Activated CD4-positive, alpha-beta memory T cell treated with anti-CD3 and anti-CD28 coated beads for 36 hours (primary cell): ENCODE measurements around the gene KCNQ1OT1. TPM values are rescaled to one million over a fixed set of nuclear protein-coding genes. Genes with fewer than 3 reads are reported as not detected.

Experiments
- CTCF ChIA-PET: fragments of 350-600 bp; sonication (Branson Sonifier 250); formaldehyde crosslinking; loops from one replicate; lab custom pipeline; 2021; ENCODE audit warnings: antibody characterized with exemption, inconsistent platforms; lab: Charles Lee
- POLR2A ChIA-PET: fragments of 350-600 bp; sonication (Branson Sonifier 250); formaldehyde crosslinking; loops from one replicate; lab custom pipeline; 2021; ENCODE audit warnings: antibody characterized with exemption; lab: Charles Lee
- DNase-seq: peaks from one replicate; pipeline ENCODE4 v3.0.0-alpha.2; 2020
- H3K27ac Mint-ChIP-seq: one replicate; pipeline ENCODE4 v1.8.0; 2021; ENCODE audit warnings: mixed read lengths
- H3K27me3 Mint-ChIP-seq: one replicate; pipeline ENCODE4 v1.8.0; 2021; ENCODE audit warnings: mixed read lengths
- H3K36me3 Mint-ChIP-seq: one replicate; pipeline ENCODE4 v1.8.0; 2021; ENCODE audit warnings: mixed read lengths
- H3K4me1 Mint-ChIP-seq: one replicate; pipeline ENCODE4 v1.8.0; 2021; ENCODE audit warnings: low read depth, mixed read lengths
- H3K4me3 Mint-ChIP-seq: one replicate; pipeline ENCODE4 v1.8.0; 2021; ENCODE audit warnings: mild to moderate bottlenecking, mixed read lengths
- H3K9me3 Mint-ChIP-seq: one replicate; pipeline ENCODE4 v1.8.0; 2021; ENCODE audit warnings: mixed read lengths
- intact Hi-C: fragments of 100-400 bp; cut with micrococcal nuclease; formaldehyde crosslinking; loops from one replicate; pipeline ENCODE4 v1.15.1; 2023
- total RNA-seq, 2 experiments: library from RNA; stranded (reverse); gene quantifications; one replicate each; pipeline ENCODE4 v1.2.3, GENCODE V29; 2021

Gene KCNQ1OT1
- total RNA-seq, 2 experiments from 2014 or later = 0.19 TPM

GRCh38 chr11:2713094-2713493 is 13.3 kb upstream of the KCNQ1OT1 start:
- POLR2A ChIA-PET = no interaction called here
- Mint-ChIP-seq H3K4me3 (no peak overlapping the region), H3K27me3 (no peaks in the 10 kb centered on the region), H3K9me3 (peaks cover 16% of the 10 kb centered on the region), H3K27ac (no peak overlapping the region), H3K4me1 (no peaks in the 10 kb centered on the region), H3K36me3 (peaks cover 5% of the 10 kb centered on the region)
- CTCF ChIA-PET = no interaction called here
- intact Hi-C loops = no loop called here
- DNase-seq = no peak

- Mint-ChIP-seq H3K9me3 (peaks cover 16% of the 10 kb centered on the region), H3K4me1 (no peaks in the 10 kb centered on the region), H3K27me3 (no peaks in the 10 kb centered on the region), H3K36me3 (peaks cover 5% of the 10 kb centered on the region), H3K27ac (no peak overlapping the region), H3K4me3 (no peak overlapping the region)
- POLR2A ChIA-PET = no interaction called here
- intact Hi-C loops = no loop called here
- DNase-seq = no peak
- CTCF ChIA-PET = no interaction called here
These were observed 11.4 kb upstream of the KCNQ1OT1 start for GRCh38 chr11:2711161-2711560.

- POLR2A ChIA-PET = no interaction called here
- H3K27me3 Mint-ChIP-seq = no peaks in the 10 kb centered on the region
These were observed 9.6 kb upstream of the KCNQ1OT1 start for GRCh38 chr11:2709429-2709828.

GRCh38 chr11:2708757-2709281 is 9.0 kb upstream of the KCNQ1OT1 start:
- CTCF ChIA-PET = no interaction called here
- Mint-ChIP-seq H3K4me1 (no peaks in the 10 kb centered on the region), H3K27me3 (no peaks in the 10 kb centered on the region), H3K27ac (no peak overlapping the region), H3K9me3 (peaks cover 20% of the 10 kb centered on the region), H3K4me3 (no peak overlapping the region), H3K36me3 (peaks cover 5% of the 10 kb centered on the region)
- intact Hi-C loops = no loop called here
- POLR2A ChIA-PET = no interaction called here
- DNase-seq = no peak

More at GRCh38 chr11:2709429-2709828, 9.6 kb upstream of the KCNQ1OT1 start:
- DNase-seq = no peak
- no peak overlapping the region for H3K4me3 Mint-ChIP-seq
- no peak overlapping the region for H3K27ac Mint-ChIP-seq
- intact Hi-C loops = no loop called here
- peaks cover 20% of the 10 kb centered on the region for H3K9me3 Mint-ChIP-seq
- no peaks in the 10 kb centered on the region for H3K4me1 Mint-ChIP-seq
- peaks cover 5% of the 10 kb centered on the region for H3K36me3 Mint-ChIP-seq
- CTCF ChIA-PET = no interaction called here

- Mint-ChIP-seq H3K9me3 (peaks cover 20% of the 10 kb centered on the region), H3K27ac (no peak overlapping the region), H3K4me1 (no peaks in the 10 kb centered on the region), H3K4me3 (no peak overlapping the region), H3K36me3 (peaks cover 5% of the 10 kb centered on the region), H3K27me3 (no peaks in the 10 kb centered on the region)
- no peak for DNase-seq
- intact Hi-C loops = no loop called here
- ChIA-PET CTCF (no interaction called here), POLR2A (no interaction called here)
These were observed 8.4 kb upstream of the KCNQ1OT1 start for GRCh38 chr11:2708151-2708581.

DNA sequence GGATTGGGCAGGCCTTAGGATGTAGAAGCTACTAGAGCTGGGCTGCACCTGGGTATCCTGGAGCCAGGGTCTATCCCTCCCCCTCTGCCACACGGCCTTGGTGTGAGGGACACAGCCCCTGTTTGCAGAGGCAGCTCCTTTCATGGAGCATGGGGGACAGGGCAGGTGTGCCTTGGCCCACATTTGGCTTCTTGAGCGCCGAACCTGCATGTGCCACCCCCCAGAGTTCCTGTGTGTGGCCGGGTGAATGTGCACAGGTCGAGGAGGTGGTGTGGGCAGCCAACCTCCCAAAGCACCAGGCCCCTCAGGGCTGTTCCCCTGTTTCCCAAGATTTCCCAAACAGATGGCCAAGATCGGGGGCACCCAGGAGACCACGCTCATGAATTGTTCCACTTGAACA is 7.9 kb upstream of the KCNQ1OT1 start:
- CTCF ChIA-PET = no interaction called here
- intact Hi-C loops = no loop called here

DNA sequence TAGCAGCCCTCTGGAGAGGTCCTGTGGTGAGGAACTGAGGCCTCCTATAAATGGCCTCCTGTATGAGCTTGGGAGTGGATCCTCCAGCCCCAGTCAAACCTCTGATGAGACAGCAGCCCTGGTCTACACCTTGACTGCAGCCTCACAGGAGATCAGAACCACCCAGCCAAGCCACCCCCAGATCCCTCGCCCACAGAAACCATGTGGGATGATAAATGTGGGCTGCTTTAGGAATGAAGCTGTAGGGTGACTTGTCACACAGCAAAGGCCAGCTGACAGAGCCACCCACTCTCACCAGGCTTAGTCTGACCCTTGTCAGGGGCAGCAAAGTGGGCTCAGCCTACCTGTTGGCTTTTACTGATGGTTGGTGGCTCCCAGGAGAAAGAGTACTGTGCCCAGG is 6.5 kb upstream of the KCNQ1OT1 start:
- Mint-ChIP-seq H3K27ac (no peak overlapping the region), H3K9me3 (peaks cover 20% of the 10 kb centered on the region), H3K4me3 (no peak overlapping the region), H3K36me3 (peaks cover 5% of the 10 kb centered on the region), H3K4me1 (no peaks in the 10 kb centered on the region), H3K27me3 (no peaks in the 10 kb centered on the region)
- intact Hi-C loops = no loop called here
- ChIA-PET CTCF (no interaction called here), POLR2A (no interaction called here)
- no peak for DNase-seq

More for the DNA sequence above, 7.9 kb upstream of the KCNQ1OT1 start:
- DNase-seq = no peak
- peaks cover 5% of the 10 kb centered on the region for H3K36me3 Mint-ChIP-seq
- H3K27ac Mint-ChIP-seq = no peak overlapping the region
- H3K27me3 Mint-ChIP-seq = no peaks in the 10 kb centered on the region
- H3K9me3 Mint-ChIP-seq = peaks cover 20% of the 10 kb centered on the region
- H3K4me1 Mint-ChIP-seq = no peaks in the 10 kb centered on the region
- no peak overlapping the region for H3K4me3 Mint-ChIP-seq
- POLR2A ChIA-PET = no interaction called here

DNA sequence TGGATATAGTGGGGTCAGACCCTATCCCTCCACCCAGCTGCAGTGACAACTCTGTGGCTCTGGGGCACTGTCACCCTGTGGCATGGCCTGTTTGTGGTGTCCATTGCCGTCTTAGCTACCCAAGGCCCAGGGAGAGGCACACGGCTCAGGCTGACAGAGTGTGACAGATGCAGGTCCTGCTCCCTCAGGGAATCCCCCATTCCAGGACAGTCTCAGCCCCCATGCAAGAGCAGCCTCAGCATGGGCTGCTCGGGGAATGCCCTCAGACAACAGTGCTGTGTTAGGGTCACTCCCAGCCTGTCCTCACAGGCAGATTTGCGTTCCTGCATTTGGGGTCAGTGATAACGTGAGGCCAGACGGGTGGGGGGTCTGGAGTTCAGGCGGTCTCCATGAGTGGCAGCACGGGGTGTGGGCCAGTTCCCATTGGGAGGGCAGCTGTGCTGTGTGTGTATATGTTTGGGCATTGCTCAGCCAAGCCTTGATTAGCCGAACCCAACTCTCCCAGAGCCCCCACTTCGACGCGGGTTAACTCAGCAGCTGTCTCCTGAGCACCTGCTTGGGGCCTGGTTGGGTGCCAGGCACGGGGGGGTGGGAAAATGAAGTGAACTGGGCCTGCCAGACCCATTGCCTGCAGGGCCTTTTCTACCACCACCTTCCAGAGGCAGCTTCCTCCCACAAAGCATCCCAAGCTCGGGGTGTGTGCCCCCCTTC is 5.3 kb upstream of the KCNQ1OT1 start:
- DNase-seq = no peak

DNA sequence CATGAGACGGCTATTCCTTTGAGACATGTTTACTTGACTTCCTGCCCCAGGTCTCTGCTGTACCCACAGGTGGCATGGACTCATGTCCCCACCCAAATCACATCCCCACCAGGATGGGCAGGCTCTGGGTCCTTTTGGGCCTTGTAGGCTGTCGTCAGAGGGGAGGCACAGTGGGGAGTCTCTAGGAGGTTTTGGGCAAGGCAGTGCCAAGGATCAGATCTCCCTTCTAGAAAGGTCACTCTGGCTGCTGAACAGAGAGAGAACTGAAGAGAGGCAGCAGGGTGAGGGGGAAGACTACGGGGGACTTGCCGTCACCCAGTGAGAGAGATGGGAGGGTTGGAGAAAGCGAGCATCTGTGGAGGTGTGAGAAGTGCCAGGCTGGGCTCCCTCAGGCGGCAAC is 4.6 kb upstream of the KCNQ1OT1 start:
- Mint-ChIP-seq H3K4me3 (no peak overlapping the region), H3K4me1 (no peaks in the 10 kb centered on the region), H3K27ac (no peak overlapping the region), H3K27me3 (no peaks in the 10 kb centered on the region), H3K9me3 (peaks cover 5% of the 10 kb centered on the region), H3K36me3 (no peaks in the 10 kb centered on the region)
- DNase-seq = no peak
- CTCF ChIA-PET = no interaction called here
- intact Hi-C loops = no loop called here
- POLR2A ChIA-PET = no interaction called here

More for the DNA sequence above, 5.3 kb upstream of the KCNQ1OT1 start:
- Mint-ChIP-seq H3K27me3 (no peaks in the 10 kb centered on the region), H3K36me3 (peaks cover 4% of the 10 kb centered on the region), H3K9me3 (peaks cover 12% of the 10 kb centered on the region), H3K4me1 (no peaks in the 10 kb centered on the region), H3K4me3 (no peak overlapping the region), H3K27ac (no peak overlapping the region)
- CTCF ChIA-PET = no interaction called here
- intact Hi-C loops = no loop called here
- POLR2A ChIA-PET = no interaction called here

- Mint-ChIP-seq H3K36me3 (peaks cover 5% of the 10 kb centered on the region), H3K9me3 (peaks cover 4% of the 10 kb centered on the region), H3K4me3 (no peak overlapping the region), H3K27ac (no peak overlapping the region), H3K4me1 (peaks cover 2% of the 10 kb centered on the region), H3K27me3 (no peaks in the 10 kb centered on the region)
- DNase-seq = no peak
- POLR2A ChIA-PET = no interaction called here
- CTCF ChIA-PET = interaction anchor here (1.3 kb wide), 1 partner anchor 170 kb away, joined by 7 read pairs; no protein-coding TSS in a partner anchor
- intact Hi-C loops = no loop called here
These were observed 3.8 kb upstream of the KCNQ1OT1 start for GRCh38 chr11:2703363-2704141.

DNA sequence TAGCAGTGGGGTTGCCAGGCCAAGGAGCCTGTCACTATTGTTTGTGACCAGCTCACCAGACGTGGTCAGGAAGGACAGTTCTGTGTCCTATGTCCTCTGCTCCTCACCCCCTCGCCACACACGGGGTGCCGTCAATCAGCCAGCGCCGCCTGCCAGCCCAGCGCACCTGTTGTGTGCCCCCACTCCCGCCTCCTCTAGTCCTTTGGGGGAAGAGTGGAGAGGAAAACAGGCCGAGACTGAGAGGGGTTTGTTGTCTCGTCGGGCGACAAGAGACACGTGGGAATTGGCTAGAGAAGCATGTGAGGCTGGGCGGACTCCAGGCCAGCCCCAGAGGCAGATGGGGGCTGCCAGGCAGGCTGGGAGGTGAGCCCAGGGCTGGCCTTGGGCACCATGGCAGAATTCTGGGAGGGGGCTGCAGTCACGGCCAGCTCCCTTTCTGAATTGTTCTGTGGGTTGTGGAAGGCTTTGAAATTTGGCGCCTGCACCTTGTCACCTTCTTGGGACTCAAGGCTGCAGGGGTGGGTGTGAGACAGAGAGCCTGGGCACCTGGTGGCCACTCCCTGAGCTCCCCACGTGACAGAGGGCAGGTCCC is 3.1 kb upstream of the KCNQ1OT1 start:
- POLR2A ChIA-PET = no interaction called here
- no peaks in the 10 kb centered on the region for H3K27me3 Mint-ChIP-seq
- no peak overlapping the region for H3K4me3 Mint-ChIP-seq
- CTCF ChIA-PET = interaction anchor here (1.3 kb wide), 1 partner anchor 170 kb away, joined by 7 read pairs; no protein-coding TSS in a partner anchor
- no peak overlapping the region for H3K27ac Mint-ChIP-seq
- peaks cover 8% of the 10 kb centered on the region for H3K4me1 Mint-ChIP-seq
- intact Hi-C loops = no loop called here
- H3K36me3 Mint-ChIP-seq = peaks cover 8% of the 10 kb centered on the region
- no peak for DNase-seq
- peaks cover 4% of the 10 kb centered on the region for H3K9me3 Mint-ChIP-seq

- intact Hi-C loops = no loop called here
- no peak overlapping the region for H3K27ac Mint-ChIP-seq
- no peaks in the 10 kb centered on the region for H3K27me3 Mint-ChIP-seq
- POLR2A ChIA-PET = interaction anchor here (1.1 kb wide), 1 partner anchor 180 kb away, joined by 3 read pairs; no protein-coding TSS in a partner anchor
- H3K9me3 Mint-ChIP-seq = peaks cover 4% of the 10 kb centered on the region
- peaks cover 8% of the 10 kb centered on the region for H3K36me3 Mint-ChIP-seq
- peaks cover 8% of the 10 kb centered on the region for H3K4me1 Mint-ChIP-seq
- DNase-seq = no peak
- H3K4me3 Mint-ChIP-seq = no peak overlapping the region
- CTCF ChIA-PET = interaction anchor here (1.0 to 1.3 kb wide), 2 partner anchors 169 to 191 kb away, joined by 3 to 7 read pairs; no protein-coding TSS in a partner anchor
These were observed 2.2 kb upstream of the KCNQ1OT1 start for GRCh38 chr11:2701898-2702434.
